Ishikawa (cell line): Measurements from ENCODE around the gene NCMAP.

Source experiments
- CEBPB ChIP-seq: IDR thresholded peaks from 2 replicates; pipeline ENCODE4 v1.6.1; 2012
- CREB1 ChIP-seq: IDR thresholded peaks from 2 replicates; pipeline ENCODE4 v1.6.1; 2012; ENCODE audit warnings: low read depth
- EGR1 ChIP-seq: IDR thresholded peaks from 2 replicates; pipeline ENCODE4 v1.6.1; 2012
- EP300 ChIP-seq: IDR thresholded peaks from 2 replicates; pipeline ENCODE4 v1.6.1; 2012; ENCODE audit warnings: borderline replicate concordance
- FOXM1 ChIP-seq: IDR thresholded peaks from 2 replicates; pipeline ENCODE4 v1.6.1; 2012; ENCODE audit warnings: low read depth, borderline replicate concordance
- MAX ChIP-seq: IDR thresholded peaks from 2 replicates; pipeline ENCODE4 v1.6.1; 2012
- NFIC ChIP-seq: IDR thresholded peaks from 2 replicates; pipeline ENCODE4 v1.6.1; 2012
- RAD21 ChIP-seq: IDR thresholded peaks from 2 replicates; pipeline ENCODE4 v1.6.1; 2012; ENCODE audit warnings: low read depth
- TAF1 ChIP-seq: IDR thresholded peaks from 2 replicates; pipeline ENCODE4 v1.6.1; 2012; ENCODE audit warnings: low read depth, mild to moderate bottlenecking
- TCF12 ChIP-seq: IDR thresholded peaks from 2 replicates; pipeline ENCODE4 v1.6.1; 2012; ENCODE audit warnings: low read depth
- TEAD4 ChIP-seq: IDR thresholded peaks from 2 replicates; pipeline ENCODE4 v1.6.1; 2012
- USF1 ChIP-seq: IDR thresholded peaks from 2 replicates; pipeline ENCODE4 v1.6.1; 2012
- YY1 ChIP-seq: IDR thresholded peaks from 2 replicates; pipeline ENCODE4 v1.6.1; 2012; ENCODE audit warnings: low read depth
- ZBTB7A ChIP-seq: IDR thresholded peaks from 2 replicates; pipeline ENCODE4 v1.6.1; 2012; ENCODE audit warnings: low read depth
- TF ChIP-seq, protein P1 (sequence below): IDR thresholded peaks from 2 replicates; pipeline ENCODE4 v1.6.1; 2012; ENCODE audit warnings: low read depth, mild to moderate bottlenecking

The NCMAP gene

GRCh38 chr1:24605534-24606295 lies 49.8 kb downstream of the NCMAP start:
- no peak for TF ChIP-seq CREB1
- no peak for TF ChIP-seq TEAD4
- TF ChIP-seq USF1, result no peak
- TF ChIP-seq FOXM1, result no peak
- no peak for TF ChIP-seq EP300
- no peak for TF ChIP-seq RAD21
- TF ChIP-seq ZBTB7A, result no peak
- no peak for TF ChIP-seq TAF1
- no peak for TF ChIP-seq CEBPB
- no peak for TF ChIP-seq NFIC
- TF ChIP-seq TCF12, result no peak
- no peak for TF ChIP-seq EGR1
- TF ChIP-seq, protein P1, sequence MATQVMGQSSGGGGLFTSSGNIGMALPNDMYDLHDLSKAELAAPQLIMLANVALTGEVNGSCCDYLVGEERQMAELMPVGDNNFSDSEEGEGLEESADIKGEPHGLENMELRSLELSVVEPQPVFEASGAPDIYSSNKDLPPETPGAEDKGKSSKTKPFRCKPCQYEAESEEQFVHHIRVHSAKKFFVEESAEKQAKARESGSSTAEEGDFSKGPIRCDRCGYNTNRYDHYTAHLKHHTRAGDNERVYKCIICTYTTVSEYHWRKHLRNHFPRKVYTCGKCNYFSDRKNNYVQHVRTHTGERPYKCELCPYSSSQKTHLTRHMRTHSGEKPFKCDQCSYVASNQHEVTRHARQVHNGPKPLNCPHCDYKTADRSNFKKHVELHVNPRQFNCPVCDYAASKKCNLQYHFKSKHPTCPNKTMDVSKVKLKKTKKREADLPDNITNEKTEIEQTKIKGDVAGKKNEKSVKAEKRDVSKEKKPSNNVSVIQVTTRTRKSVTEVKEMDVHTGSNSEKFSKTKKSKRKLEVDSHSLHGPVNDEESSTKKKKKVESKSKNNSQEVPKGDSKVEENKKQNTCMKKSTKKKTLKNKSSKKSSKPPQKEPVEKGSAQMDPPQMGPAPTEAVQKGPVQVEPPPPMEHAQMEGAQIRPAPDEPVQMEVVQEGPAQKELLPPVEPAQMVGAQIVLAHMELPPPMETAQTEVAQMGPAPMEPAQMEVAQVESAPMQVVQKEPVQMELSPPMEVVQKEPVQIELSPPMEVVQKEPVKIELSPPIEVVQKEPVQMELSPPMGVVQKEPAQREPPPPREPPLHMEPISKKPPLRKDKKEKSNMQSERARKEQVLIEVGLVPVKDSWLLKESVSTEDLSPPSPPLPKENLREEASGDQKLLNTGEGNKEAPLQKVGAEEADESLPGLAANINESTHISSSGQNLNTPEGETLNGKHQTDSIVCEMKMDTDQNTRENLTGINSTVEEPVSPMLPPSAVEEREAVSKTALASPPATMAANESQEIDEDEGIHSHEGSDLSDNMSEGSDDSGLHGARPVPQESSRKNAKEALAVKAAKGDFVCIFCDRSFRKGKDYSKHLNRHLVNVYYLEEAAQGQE, result no peak
- no peak for TF ChIP-seq MAX
- TF ChIP-seq YY1, result no peak

DNA sequence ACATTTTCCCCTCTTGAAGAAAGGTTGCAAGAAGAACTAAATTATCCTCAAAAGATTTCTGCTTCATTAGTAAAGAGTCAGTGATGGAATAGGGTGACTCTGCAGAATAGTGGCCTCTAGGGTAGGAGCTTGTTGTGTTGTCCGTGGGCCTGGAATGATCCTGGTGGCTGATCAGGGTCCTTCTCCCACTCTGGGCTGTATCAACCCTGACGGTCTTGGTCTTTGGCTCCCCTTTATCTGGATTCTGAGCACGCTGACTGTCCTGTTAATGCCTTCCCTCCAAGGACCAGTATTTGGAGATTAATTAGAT lies 50.4 kb downstream of the NCMAP start:
- no peak for TF ChIP-seq TCF12
- TF ChIP-seq EP300, result no peak
- TF ChIP-seq YY1, result no peak
- no peak for TF ChIP-seq USF1
- TF ChIP-seq FOXM1, result no peak
- TF ChIP-seq CREB1, result no peak

- no peak for TF ChIP-seq TCF12
- TF ChIP-seq EP300, result no peak
- no peak for TF ChIP-seq ZBTB7A
- no peak for TF ChIP-seq TEAD4
- TF ChIP-seq CEBPB, result no peak
- no peak for TF ChIP-seq EGR1
- no peak for TF ChIP-seq NFIC
Observed at GRCh38 chr1:24606621-24607020, 50.7 kb downstream of the NCMAP start.

- no peak for TF ChIP-seq NFIC
Observed at GRCh38 chr1:24609949-24610517, 54.1 kb downstream of the NCMAP start.

DNA sequence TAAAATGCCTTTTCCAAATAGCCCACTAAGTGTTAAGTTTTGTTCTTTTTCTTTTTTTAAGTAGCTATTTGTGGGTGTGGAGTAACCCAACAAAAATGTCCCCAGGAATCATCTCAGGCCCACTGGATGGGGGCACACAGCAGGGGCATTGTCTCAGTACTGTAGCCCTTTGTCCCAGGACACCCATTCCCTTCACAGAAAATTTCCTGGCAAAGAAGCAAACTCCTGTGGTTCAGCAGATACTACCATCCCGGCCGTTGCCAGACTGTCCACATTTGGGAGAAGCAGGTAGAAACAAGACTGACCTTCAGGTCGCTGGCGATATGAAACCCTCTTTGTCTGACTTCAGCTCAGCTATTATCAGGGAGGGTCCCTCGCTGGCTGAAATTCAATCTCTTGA lies 63.5 kb downstream of the NCMAP start:
- no peak for TF ChIP-seq TCF12
- TF ChIP-seq ZBTB7A, result no peak
- TF ChIP-seq EGR1, result no peak
- TF ChIP-seq, protein P1, result no peak
- TF ChIP-seq RAD21, result no peak
- TF ChIP-seq NFIC, result no peak
- TF ChIP-seq MAX, result no peak
- TF ChIP-seq YY1, result no peak
- TF ChIP-seq CREB1, result no peak

- TF ChIP-seq MAX (no peak), NFIC (no peak), TEAD4 (no peak), EP300 (no peak), FOXM1 (no peak), TCF12 (no peak), YY1 (no peak), CEBPB (no peak), RAD21 (no peak), EGR1 (no peak)
- TF ChIP-seq, protein P1, result no peak
Observed at GRCh38 chr1:24620678-24621077, 64.8 kb downstream of the NCMAP start.
